Calu3 (cell line): ENCODE data around the gene RAI1. TPM values are rescaled to one million over a fixed set of nuclear protein-coding genes. Genes with fewer than 3 reads are reported as not detected.

Experiments used
- BruUV-seq: library from RNA; stranded (reverse); fragments of 400-500 nt; replicated peaks from 2 replicates; lab custom pipeline; 2021; lab: Mats Ljungman, UMichigan
- CTCF ChIA-PET: fragments of 300-600 bp; sonication (Branson Sonifier 250); formaldehyde crosslinking; loops from one replicate; lab custom pipeline; 2022; ENCODE audit warnings: antibody characterized with exemption; lab: Charles Lee
- DNase-seq: peaks from one replicate; pipeline ENCODE4 v3.0.0; 2022
- H3K27ac Mint-ChIP-seq: one replicate; pipeline ENCODE4 v1.8.0; 2022; ENCODE audit warnings: mixed read lengths; ENCODE audit not compliant: unreplicated experiment
- H3K27me3 Mint-ChIP-seq: one replicate; pipeline ENCODE4 v1.8.0; 2022; ENCODE audit warnings: mixed read lengths; ENCODE audit not compliant: unreplicated experiment
- H3K36me3 Mint-ChIP-seq: one replicate; pipeline ENCODE4 v1.8.0; 2022; ENCODE audit warnings: mild to moderate bottlenecking, moderate library complexity, mixed read lengths; ENCODE audit not compliant: insufficient read depth, unreplicated experiment
- H3K4me1 Mint-ChIP-seq: one replicate; pipeline ENCODE4 v1.8.0; 2022; ENCODE audit warnings: mild to moderate bottlenecking, low read depth, mixed read lengths; ENCODE audit not compliant: unreplicated experiment
- H3K4me3 Mint-ChIP-seq: one replicate; pipeline ENCODE4 v1.8.0; 2022; ENCODE audit warnings: mild to moderate bottlenecking, low read depth, moderate library complexity, mixed read lengths; ENCODE audit not compliant: unreplicated experiment
- H3K9me3 Mint-ChIP-seq: one replicate; pipeline ENCODE4 v1.8.0; 2022; ENCODE audit warnings: low read depth, mixed read lengths; ENCODE audit not compliant: unreplicated experiment
- intact Hi-C: fragments of 100-400 bp; cut with micrococcal nuclease; formaldehyde crosslinking; loops from one replicate; pipeline ENCODE4 v1.10.0; 2022; ENCODE audit not compliant: unreplicated experiment
- total RNA-seq: library from RNA; stranded (reverse); gene quantifications from 2 replicates; pipeline ENCODE4 v1.2.3, GENCODE V29; 2022
- TF ChIP-seq, protein P1 (sequence below): fragments of 200-600 bp; IDR thresholded peaks from one replicate; pipeline ENCODE4 v1.8.0; 2022; ENCODE audit warnings: antibody characterized with exemption; ENCODE audit not compliant: unreplicated experiment

RAI1 gene
- total RNA-seq, 1 experiment from 2014 or later, result 38.0 TPM

- peaks cover 12% of the 10 kb centered on the region for H3K4me1 Mint-ChIP-seq
- intact Hi-C loops, result loop anchor here (10.0 kb wide), 1 partner anchor 50 kb away; no protein-coding TSS in a partner anchor
- CTCF ChIA-PET, result interaction anchor here (0.9 to 1.3 kb wide), 2 partner anchors 45 to 105 kb away, joined by 3 read pairs; no protein-coding TSS in a partner anchor
- no peaks in the 10 kb centered on the region for H3K27me3 Mint-ChIP-seq
- BruUV-seq, result no TSS peak
- peaks cover 69% of the 10 kb centered on the region for H3K36me3 Mint-ChIP-seq
- TF ChIP-seq, protein P1, sequence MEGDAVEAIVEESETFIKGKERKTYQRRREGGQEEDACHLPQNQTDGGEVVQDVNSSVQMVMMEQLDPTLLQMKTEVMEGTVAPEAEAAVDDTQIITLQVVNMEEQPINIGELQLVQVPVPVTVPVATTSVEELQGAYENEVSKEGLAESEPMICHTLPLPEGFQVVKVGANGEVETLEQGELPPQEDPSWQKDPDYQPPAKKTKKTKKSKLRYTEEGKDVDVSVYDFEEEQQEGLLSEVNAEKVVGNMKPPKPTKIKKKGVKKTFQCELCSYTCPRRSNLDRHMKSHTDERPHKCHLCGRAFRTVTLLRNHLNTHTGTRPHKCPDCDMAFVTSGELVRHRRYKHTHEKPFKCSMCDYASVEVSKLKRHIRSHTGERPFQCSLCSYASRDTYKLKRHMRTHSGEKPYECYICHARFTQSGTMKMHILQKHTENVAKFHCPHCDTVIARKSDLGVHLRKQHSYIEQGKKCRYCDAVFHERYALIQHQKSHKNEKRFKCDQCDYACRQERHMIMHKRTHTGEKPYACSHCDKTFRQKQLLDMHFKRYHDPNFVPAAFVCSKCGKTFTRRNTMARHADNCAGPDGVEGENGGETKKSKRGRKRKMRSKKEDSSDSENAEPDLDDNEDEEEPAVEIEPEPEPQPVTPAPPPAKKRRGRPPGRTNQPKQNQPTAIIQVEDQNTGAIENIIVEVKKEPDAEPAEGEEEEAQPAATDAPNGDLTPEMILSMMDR, result no peak
- no peak overlapping the region for H3K4me3 Mint-ChIP-seq
- H3K9me3 Mint-ChIP-seq, result no peaks in the 10 kb centered on the region
- DNase-seq, result no peak
- no peak overlapping the region for H3K27ac Mint-ChIP-seq
These were observed 133.2 kb downstream of the RAI1 start for GRCh38 chr17:17814162-17815061.

DNA sequence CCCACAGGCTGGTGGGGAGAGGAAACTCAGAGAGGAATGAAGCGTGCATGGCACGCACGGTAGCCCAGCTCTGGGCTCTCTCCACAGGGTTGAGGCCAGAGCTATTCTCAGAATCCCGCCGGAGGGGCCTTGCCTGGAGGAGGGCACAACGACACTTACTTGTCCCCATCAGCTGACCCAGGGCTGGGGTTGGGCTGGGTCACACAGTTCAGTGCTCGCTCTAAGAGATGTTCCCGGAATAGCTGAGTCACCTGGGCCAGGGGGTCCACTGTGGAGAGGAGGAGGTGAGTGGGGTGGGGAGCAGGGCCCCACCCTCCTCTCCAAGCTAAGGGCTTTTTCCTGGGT, 133.8 kb downstream of the RAI1 start:
- Mint-ChIP-seq H3K27ac (no peak overlapping the region), H3K36me3 (peaks cover 71% of the 10 kb centered on the region), H3K27me3 (no peaks in the 10 kb centered on the region), H3K9me3 (no peaks in the 10 kb centered on the region), H3K4me1 (peaks cover 19% of the 10 kb centered on the region), H3K4me3 (no peak overlapping the region)
- TF ChIP-seq, protein P1, result no peak
- DNase-seq, result no peak
- CTCF ChIA-PET, result interaction anchor here (0.9 kb wide), 1 partner anchor 104 kb away, joined by 3 read pairs; no protein-coding TSS in a partner anchor
- intact Hi-C loops, result loop anchor here (10.0 kb wide), 1 partner anchor 50 kb away; no protein-coding TSS in a partner anchor
- BruUV-seq, result no TSS peak

GRCh38 chr17:17815436-17816200, 134.4 kb downstream of the RAI1 start:
- CTCF ChIA-PET, result interaction anchor here (0.9 kb wide), 1 partner anchor 104 kb away, joined by 3 read pairs; no protein-coding TSS in a partner anchor
- intact Hi-C loops, result loop anchor here (10.0 kb wide), 1 partner anchor 49 kb away; no protein-coding TSS in a partner anchor

More at GRCh38 chr17:17815436-17816200, 134.4 kb downstream of the RAI1 start:
- TF ChIP-seq, protein P1, result no peak
- Mint-ChIP-seq H3K4me3 (no peak overlapping the region), H3K27me3 (no peaks in the 10 kb centered on the region), H3K9me3 (no peaks in the 10 kb centered on the region), H3K4me1 (peaks cover 23% of the 10 kb centered on the region), H3K27ac (no peak overlapping the region), H3K36me3 (peaks cover 69% of the 10 kb centered on the region)
- no TSS peak for BruUV-seq
- DNase-seq, result no peak
